Embryonic facial prominence (tissue), 1 donor: ENCODE measurements around the gene SLC22A4.
A peak's percentile ranks its signal among the peaks of the same experiment; 100 is the strongest.

Experiments
- DNase-seq: peaks from one replicate; pipeline ENCODE4 v3.0.0-alpha.2; 2016; ENCODE audit errors: extremely low spot score

The SLC22A4 gene

GRCh38 chr5:132262882-132263547, 31.2 kb upstream of the SLC22A4 start:
- DNase-seq, result no peak

DNA sequence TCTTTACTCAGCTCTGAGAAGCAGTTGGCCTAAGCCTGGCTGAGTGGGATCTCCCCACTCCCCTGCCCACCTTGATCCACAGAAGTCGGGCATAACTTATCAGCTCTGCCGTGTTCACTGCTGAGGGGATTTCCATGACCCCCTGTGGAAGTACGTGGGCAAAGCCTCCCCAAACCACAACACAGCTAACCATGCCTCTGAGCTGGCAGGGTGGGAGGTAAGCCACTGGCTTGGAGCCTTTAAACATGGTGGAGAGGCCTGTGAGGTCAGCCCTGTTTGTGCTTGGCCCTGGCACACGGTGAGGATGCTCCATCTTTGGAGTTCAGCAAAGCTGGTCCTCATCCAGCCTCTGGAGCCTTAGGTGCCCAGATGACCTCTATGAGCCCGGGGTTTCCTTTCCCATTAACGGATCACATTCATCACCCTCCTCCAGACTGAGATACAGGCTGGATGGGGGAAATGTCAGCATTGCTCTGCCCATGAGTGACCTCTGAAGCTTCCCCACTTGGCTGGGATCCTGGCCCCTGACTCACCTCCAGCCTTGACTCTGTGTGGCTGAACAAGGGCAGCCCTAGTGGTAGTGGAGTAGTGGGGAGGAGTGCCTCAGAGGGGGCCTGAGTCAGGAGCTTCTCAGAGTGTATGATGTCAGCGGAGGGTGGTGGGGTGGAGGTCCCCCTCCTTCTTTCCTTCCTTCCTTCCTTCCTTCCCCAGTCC, 30.5 kb upstream of the SLC22A4 start:
- no peak for DNase-seq

GRCh38 chr5:132264546-132265335, 29.5 kb upstream of the SLC22A4 start:
- no peak for DNase-seq

- peak; percentile 73 for DNase-seq
Observed at GRCh38 chr5:132265336-132266030, 28.7 kb upstream of the SLC22A4 start.

- DNase-seq, result no peak
Observed at GRCh38 chr5:132266031-132266835, 28.0 kb upstream of the SLC22A4 start.

GRCh38 chr5:132266836-132267160, 27.4 kb upstream of the SLC22A4 start:
- no peak for DNase-seq

DNA sequence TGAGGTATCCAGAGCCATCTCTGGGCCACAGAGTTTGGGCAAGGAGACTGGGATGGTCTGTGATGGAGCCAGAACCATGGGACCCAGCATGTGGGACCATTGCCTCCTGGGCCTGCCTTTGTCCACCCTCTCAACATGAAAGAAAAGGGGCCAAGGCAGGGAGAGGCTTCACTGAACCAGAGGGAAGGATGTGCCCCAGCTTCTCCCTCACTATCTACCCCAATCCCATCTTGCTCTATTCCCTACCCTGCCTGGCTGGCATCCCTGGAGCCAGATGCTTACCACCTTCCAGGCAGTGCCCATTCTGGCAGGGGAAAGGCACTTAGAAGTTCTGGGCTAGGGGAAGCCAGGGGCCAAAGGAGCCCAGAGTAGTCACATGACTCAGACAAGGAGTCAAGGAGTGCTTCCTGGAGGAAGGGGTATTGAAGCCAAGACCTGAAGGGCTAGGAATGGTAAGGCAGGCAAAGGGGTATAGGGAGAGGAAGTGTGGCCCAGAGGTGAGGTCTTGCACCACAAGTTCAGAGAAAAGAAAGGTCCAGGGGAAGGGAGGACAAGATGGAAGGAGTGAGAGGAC, 26.9 kb upstream of the SLC22A4 start:
- DNase-seq, result no peak

GRCh38 chr5:132267931-132268768, 26.0 kb upstream of the SLC22A4 start:
- no peak for DNase-seq

- DNase-seq, result no peak
Observed at GRCh38 chr5:132268769-132269551, 25.2 kb upstream of the SLC22A4 start.

- no peak for DNase-seq
Observed at GRCh38 chr5:132269635-132270334, 24.4 kb upstream of the SLC22A4 start.

DNA sequence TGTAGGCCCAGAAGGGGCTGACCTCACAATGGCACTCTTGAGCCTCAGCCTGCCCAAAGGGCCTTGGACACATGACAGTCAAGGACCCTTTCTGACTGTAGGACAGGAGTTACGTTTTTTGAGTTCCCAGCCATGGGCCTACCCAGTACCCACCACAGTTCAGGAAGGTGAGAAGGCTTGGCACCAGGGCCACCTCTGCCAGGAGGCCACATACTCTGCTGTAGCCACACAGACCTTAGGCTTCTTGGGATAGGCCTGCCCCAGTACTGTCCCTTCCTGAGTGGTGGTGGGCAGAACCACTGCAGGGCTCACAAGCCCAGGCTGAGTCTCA, 23.9 kb upstream of the SLC22A4 start:
- DNase-seq, result no peak

- no peak for DNase-seq
Observed at GRCh38 chr5:132270706-132271105, 23.5 kb upstream of the SLC22A4 start.

DNA sequence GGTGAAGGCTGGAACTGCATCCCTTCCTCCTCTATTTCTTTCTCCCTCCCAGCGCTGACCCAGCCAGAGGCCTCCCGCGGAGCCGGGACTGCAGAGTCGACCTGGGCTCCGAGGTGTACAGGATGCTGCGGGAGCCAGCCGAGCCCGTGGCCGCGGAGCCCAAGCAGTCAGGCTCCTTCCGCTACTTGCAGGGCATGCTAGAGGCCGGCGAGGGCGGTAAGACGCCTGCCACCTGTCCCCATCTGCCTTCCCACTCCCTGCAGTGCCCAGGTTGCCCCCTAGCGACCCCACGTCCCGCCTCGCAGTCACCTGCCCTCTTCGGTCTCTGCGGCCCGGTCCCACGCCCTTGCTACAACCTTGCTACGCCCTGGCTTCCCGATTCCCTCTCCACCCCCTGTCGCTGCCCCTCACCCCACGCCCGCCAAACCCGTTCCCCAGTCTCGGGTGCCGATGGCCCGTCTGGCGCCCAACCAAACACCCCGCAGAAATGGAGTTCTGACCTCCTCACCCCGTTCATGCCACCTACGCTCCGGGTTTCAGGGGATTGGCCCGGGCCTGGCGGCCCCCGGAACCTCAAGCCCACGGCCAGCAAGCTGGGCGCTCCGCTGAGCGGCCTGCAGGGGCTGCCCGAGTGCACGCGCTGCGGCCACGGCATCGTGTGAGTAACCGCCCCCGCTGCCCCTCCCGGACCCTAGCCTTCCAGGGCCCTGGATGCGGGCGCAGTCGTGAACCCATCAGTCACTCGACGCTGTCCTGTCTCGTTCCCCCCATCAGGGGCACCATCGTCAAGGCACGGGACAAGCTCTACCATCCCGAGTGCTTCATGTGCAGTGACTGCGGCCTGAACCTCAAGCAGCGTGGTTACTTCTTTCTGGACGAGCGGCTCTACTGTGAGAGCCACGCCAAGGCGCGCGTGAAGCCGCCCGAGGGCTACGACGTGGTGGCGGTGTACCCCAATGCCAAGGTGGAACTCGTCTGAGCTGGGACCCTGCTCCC, 22.6 kb upstream of the SLC22A4 start:
- no peak for DNase-seq

DNA sequence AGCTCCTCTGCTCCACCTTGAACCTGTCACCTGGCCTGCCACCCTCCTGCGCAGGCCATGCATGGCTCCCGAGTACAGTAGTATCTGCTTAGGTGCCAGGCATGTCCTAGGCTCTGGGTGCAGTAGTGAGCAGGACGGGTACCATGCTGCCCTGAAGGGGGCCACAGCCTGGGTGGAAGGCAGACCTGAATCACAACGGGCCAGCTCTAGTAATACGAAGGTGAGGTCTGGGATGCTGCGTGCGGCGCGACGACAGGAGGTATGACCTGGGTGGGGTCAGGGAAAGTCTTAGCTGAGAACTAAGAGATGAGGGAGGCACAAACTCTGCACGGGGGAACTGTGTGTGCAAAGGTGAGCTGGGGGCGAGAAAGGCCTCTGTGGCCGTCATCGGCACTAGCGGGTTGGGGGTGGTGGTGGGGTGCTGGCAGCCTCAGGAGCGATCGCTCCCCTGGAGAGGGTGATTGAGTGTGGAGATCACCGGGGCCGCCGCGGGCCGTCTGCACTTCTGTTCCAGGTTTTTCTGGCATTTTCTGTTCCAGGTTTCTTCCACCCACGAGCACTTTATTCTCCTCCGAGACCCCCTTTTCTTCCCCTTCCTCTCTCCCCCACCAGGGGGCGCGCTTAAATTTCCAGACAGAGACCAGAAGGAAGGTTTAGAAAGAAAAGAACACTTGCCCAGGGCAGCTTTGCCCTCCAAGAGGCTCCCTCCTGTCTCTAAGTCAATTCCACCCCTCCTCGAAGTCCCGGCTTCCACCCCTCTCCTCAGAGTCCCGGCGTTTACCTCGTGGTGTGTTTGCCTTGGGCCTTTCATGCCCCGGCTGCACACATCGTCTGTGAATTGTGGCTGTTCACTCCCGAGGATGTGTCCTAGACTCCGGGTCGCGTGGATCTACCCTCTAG, 21.6 kb upstream of the SLC22A4 start:
- DNase-seq, result no peak

DNA sequence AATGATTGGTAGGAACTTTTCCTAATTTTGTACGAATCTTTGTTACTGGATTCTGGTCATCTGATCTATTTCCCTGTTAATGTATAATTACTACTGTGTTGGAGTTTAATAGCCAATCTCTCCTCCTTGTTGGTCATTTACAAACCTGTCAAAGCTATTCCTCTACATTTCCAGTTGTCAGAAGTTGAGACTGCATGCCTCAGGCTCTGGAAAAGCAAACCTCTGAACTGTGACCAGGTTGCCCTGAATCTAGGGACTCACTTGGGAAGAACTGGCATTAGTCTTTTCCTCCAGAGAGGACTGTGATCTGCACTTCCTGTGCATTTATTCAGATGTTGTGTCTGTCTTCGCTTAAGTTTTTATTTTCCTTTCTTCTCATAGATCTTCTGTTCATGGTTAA, 20.6 kb upstream of the SLC22A4 start:
- no peak for DNase-seq

GRCh38 chr5:132274050-132274792, 20.0 kb upstream of the SLC22A4 start:
- no peak for DNase-seq
